Erythroblast (primary cell): ENCODE data around the gene IGF2.
"Not testable (repeated sequence)": the region's sequence is repeated elsewhere in the genome, so short reads cannot be mapped to it uniquely, and the experiment has no call there.

Experiments used
- GATA1 ChIP-seq: IDR thresholded peaks from 2 replicates; pipeline ENCODE4 v1.6.1; 2011; ENCODE audit warnings: low read depth, mild to moderate bottlenecking, control low read depth, low read length, moderate library complexity
- POLR2A ChIP-seq: IDR thresholded peaks from 2 replicates; pipeline ENCODE4 v1.6.1; 2011; ENCODE audit warnings: mild to moderate bottlenecking, low read length

DNA sequence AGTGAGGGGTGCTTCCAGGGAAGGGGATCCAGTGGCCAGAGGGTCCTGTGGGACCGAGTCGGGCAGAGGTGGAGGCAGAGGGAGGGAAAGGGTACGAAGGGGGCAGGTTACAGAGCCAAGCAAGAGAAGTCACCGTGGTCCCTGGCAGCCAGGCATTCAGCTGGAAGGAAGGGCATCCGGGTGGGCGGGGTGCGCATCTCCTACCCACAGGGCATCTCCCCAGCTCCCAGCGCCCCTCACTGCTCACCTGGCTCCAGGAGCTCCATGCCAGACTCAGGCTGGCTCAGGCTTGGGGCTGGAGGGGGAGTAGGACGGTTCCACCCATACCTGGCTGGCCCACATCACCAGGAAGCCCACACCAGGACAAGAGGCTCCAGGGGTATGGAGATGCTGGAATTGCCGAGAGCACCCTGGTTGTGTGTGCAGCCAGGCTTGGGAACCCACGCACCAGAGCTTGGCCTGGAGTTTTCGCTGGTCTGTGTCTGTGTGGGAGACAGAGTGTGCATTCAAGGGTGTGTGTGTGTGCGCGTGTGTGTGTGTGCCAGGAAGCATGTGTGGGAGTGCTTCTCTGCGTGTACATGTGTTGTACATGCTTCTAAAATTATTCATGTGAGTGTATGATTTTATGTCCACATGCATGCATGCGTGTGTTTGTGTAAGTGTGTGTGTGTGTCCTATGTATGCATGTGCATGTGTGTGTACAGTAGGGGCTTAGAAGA is 39.0 kb upstream of the IGF2 start:
- TF ChIP-seq POLR2A, GATA1: not testable (repeated sequence)
